Trophoblast cell (in vitro differentiated cells and primary cell): ENCODE results near the gene MAPK14.

Experiments
- DNase-seq, 2 donors: peaks; one replicate each; pipeline ENCODE4 v3.0.0-alpha.2; 2016
- H2AFZ ChIP-seq: 2 replicates; pipeline ENCODE4 v1.6.1; 2013; ENCODE audit warnings: low read length, moderate library complexity, mild to moderate bottlenecking; ENCODE audit not compliant: insufficient read depth, poor library complexity
- H2AK5ac ChIP-seq: 2 replicates; pipeline ENCODE4 v1.6.1; 2013; ENCODE audit warnings: mild to moderate bottlenecking, low read length
- H2BK120ac ChIP-seq: 2 replicates; pipeline ENCODE4 v1.6.1; 2013; ENCODE audit warnings: low read length, mild to moderate bottlenecking, moderate library complexity; ENCODE audit not compliant: insufficient read depth, poor library complexity
- H2BK12ac ChIP-seq: 2 replicates; pipeline ENCODE4 v1.6.1; 2013; ENCODE audit warnings: mild to moderate bottlenecking, low read length, moderate library complexity
- H2BK5ac ChIP-seq: 2 replicates; pipeline ENCODE4 v1.6.1; 2013; ENCODE audit warnings: low read length, low read depth, moderate library complexity, mild to moderate bottlenecking; ENCODE audit not compliant: poor library complexity
- H3K14ac ChIP-seq: 2 replicates; pipeline ENCODE4 v1.6.1; 2013; ENCODE audit warnings: mild to moderate bottlenecking, low read length
- H3K18ac ChIP-seq: 2 replicates; pipeline ENCODE4 v1.6.1; 2013; ENCODE audit warnings: mild to moderate bottlenecking, low read length
- H3K23ac ChIP-seq: 2 replicates; pipeline ENCODE4 v1.6.1; 2013; ENCODE audit warnings: low read length
- H3K27ac ChIP-seq: 2 replicates; pipeline ENCODE4 v1.5.1; 2013; ENCODE audit warnings: low read depth, mild to moderate bottlenecking, inconsistent platforms, low read length, moderate library complexity
- H3K27me3 ChIP-seq: 2 replicates; pipeline ENCODE4 v1.6.1; 2013; ENCODE audit warnings: inconsistent platforms, mild to moderate bottlenecking, low read length, moderate library complexity; ENCODE audit not compliant: insufficient read depth
- H3K36me3 ChIP-seq, 2 experiments: 1 replicate in 1 of 2; 2 replicates in 1 of 2; pipeline ENCODE4 v1.6.1; 2013; ENCODE audit warnings: low read length in 2 of 2, mild to moderate bottlenecking in 2 of 2, moderate library complexity in 1 of 2; ENCODE audit not compliant: insufficient read depth in 2 of 2, control insufficient read depth in 1 of 2
- H3K4ac ChIP-seq: 2 replicates; pipeline ENCODE4 v1.6.1; 2013; ENCODE audit warnings: low read depth, mild to moderate bottlenecking, low read length, moderate library complexity
- H3K4me1 ChIP-seq, 2 experiments: 1 replicate in 1 of 2; 2 replicates in 1 of 2; pipeline ENCODE4 v1.6.1; 2013; ENCODE audit warnings: low read length in 2 of 2, mild to moderate bottlenecking in 2 of 2, moderate library complexity in 1 of 2; ENCODE audit not compliant: insufficient read depth in 2 of 2, control insufficient read depth in 1 of 2
- H3K4me2 ChIP-seq: 2 replicates; pipeline ENCODE4 v1.6.1; 2013; ENCODE audit warnings: inconsistent platforms, mild to moderate bottlenecking, low read length, moderate library complexity
- H3K4me3 ChIP-seq: 2 replicates; pipeline ENCODE4 v1.5.1; 2013; ENCODE audit warnings: mild to moderate bottlenecking, low read depth, low read length, inconsistent platforms
- H3K79me1 ChIP-seq: one replicate; pipeline ENCODE4 v1.6.1; 2013; ENCODE audit warnings: low read length
- H3K79me2 ChIP-seq: 2 replicates; pipeline ENCODE4 v1.6.1; 2013; ENCODE audit warnings: low read length, mild to moderate bottlenecking; ENCODE audit not compliant: control insufficient read depth, insufficient read depth, poor library complexity
- H3K9ac ChIP-seq: 2 replicates; pipeline ENCODE4 v1.6.1; 2013; ENCODE audit warnings: mild to moderate bottlenecking, low read length
- H3K9me3 ChIP-seq: 2 replicates; pipeline ENCODE4 v1.6.1; 2013; ENCODE audit warnings: low read depth, mild to moderate bottlenecking, control low read depth, inconsistent platforms, low read length; ENCODE audit not compliant: insufficient read depth
- H4K12ac ChIP-seq: 2 replicates; pipeline ENCODE4 v1.6.1; 2013; ENCODE audit warnings: low read depth, mild to moderate bottlenecking, low read length, moderate library complexity
- H4K8ac ChIP-seq: 2 replicates; pipeline ENCODE4 v1.6.1; 2013; ENCODE audit warnings: low read depth, mild to moderate bottlenecking, low read length, moderate library complexity
- H4K91ac ChIP-seq: one replicate; pipeline ENCODE4 v1.6.1; 2013; ENCODE audit warnings: low read depth, mild to moderate bottlenecking, low read length, moderate library complexity
- WGBS: extraction: QIAGEN DNeasy Blood & Tissue Kit; methylation state at CpG from one replicate; pipeline ENCODE4 v1.1.7; 2013; ENCODE audit warnings: missing lambda C conversion rate; ENCODE audit not compliant: insufficient read length, insufficient coverage; ENCODE audit errors: extremely low coverage; 5-methylcytosine and 5-hydroxymethylcytosine counted together

Gene MAPK14

DNA sequence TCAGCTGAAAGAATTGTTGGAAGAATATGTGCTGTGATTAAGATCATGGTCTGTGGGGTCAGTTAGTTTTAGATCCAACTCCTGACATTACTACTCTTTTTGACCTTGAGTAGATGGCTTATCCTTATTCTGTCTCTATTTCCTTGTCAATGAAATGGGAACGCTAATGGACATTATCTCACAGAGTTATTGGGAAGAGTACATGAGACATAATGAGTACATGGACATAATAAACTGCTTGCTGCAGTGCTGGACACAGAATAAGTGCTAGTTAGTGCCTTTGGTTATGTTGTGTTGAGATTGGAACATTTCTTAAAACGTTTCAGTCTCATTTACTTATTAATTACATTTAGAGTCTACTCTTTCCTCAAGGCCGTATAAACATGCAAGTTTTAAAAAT lies 42.6 kb downstream of the MAPK14 start:
- no peak overlapping the region for H3K4me2 ChIP-seq
- H4K12ac ChIP-seq = no peak overlapping the region
- no peak overlapping the region for H3K4ac ChIP-seq
- no peaks in the 10 kb centered on the region for H3K27me3 ChIP-seq
- no peak overlapping the region for H2BK12ac ChIP-seq
- no peaks in the 10 kb centered on the region for H3K79me2 ChIP-seq
- H3K23ac ChIP-seq = no peak overlapping the region
- H3K4me1 ChIP-seq = peaks cover 1 to 2% of the 10 kb centered on the region in 2 experiments
- H3K18ac ChIP-seq = no peak overlapping the region
- no CpG with 5 or more reads among the region's 3 CpGs for WGBS
- H3K9ac ChIP-seq = no peak overlapping the region
- H3K14ac ChIP-seq = no peak overlapping the region
- DNase-seq = no peak
- no peak overlapping the region for H2BK5ac ChIP-seq
- no peak overlapping the region for H2BK120ac ChIP-seq
- no peak overlapping the region for H2AFZ ChIP-seq
- no peaks in the 10 kb centered on the region for H3K79me1 ChIP-seq
- no peak overlapping the region for H2AK5ac ChIP-seq
- no peak overlapping the region for H3K27ac ChIP-seq
- H3K9me3 ChIP-seq = no peaks in the 10 kb centered on the region
- H3K4me3 ChIP-seq = no peak overlapping the region
- no peaks in the 10 kb centered on the region for H3K36me3 ChIP-seq
- no peak overlapping the region for H4K91ac ChIP-seq
- no peak overlapping the region for H4K8ac ChIP-seq

DNA sequence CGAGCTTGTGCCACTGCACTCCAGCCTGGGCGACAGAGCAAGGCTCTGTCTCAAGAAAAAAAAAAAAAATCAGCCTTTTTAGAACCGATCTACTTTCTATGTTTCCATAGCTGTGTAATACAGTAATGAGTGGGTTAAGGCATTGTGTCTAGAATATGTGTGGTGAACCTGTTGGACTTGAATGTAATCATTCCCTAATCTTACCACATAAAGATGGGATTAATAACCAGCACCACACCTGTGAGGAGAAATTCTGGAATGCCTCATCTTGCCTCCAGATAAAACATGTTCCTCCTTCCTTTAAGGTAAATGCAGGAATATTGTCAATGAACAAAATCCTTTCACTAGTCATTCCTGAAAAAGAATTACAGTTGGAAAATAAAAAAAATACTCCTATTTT lies 43.7 kb downstream of the MAPK14 start:
- H2BK120ac ChIP-seq = no peak overlapping the region
- no peaks in the 10 kb centered on the region for H3K4me1 ChIP-seq
- no peak overlapping the region for H3K23ac ChIP-seq
- no peak overlapping the region for H3K14ac ChIP-seq
- no peak overlapping the region for H4K8ac ChIP-seq
- H3K9ac ChIP-seq = no peak overlapping the region
- H4K12ac ChIP-seq = no peak overlapping the region
- no peak overlapping the region for H2BK12ac ChIP-seq
- H2BK5ac ChIP-seq = no peak overlapping the region
- no peaks in the 10 kb centered on the region for H3K79me2 ChIP-seq
- no peak overlapping the region for H3K4ac ChIP-seq
- no peaks in the 10 kb centered on the region for H3K36me3 ChIP-seq
- DNase-seq = no peak
- no peak overlapping the region for H3K4me2 ChIP-seq
- WGBS = no CpG with 5 or more reads among the region's 3 CpGs
- H3K79me1 ChIP-seq = no peaks in the 10 kb centered on the region
- no peaks in the 10 kb centered on the region for H3K9me3 ChIP-seq
- no peak overlapping the region for H3K27ac ChIP-seq
- H3K18ac ChIP-seq = no peak overlapping the region
- H2AK5ac ChIP-seq = no peak overlapping the region
- no peak overlapping the region for H4K91ac ChIP-seq
- H2AFZ ChIP-seq = no peak overlapping the region
- no peak overlapping the region for H3K4me3 ChIP-seq
- H3K27me3 ChIP-seq = no peaks in the 10 kb centered on the region

DNA sequence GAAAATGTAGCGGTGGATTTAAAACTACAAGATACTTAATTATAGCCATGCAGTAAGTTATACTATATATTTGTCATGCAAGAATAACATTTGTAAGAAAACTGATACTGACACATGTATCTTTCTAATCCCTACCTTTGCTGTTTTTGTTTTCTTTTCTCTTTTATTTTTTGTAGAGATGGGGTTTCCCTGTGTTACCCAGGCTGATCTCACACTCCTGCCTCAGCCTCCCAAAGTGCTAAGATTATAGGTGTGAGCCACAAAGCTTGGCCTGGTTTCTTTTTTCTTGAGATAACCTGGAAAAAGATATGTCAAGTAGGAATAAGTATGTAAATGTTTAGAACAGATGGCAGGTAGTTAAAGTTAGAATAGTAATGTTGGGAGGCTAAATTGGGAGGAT lies 44.1 kb downstream of the MAPK14 start:
- Histone ChIP-seq H3K4me2 (no peak overlapping the region), H3K4me3 (no peak overlapping the region), H2BK5ac (no peak overlapping the region), H3K79me2 (no peaks in the 10 kb centered on the region), H3K36me3 (no peaks in the 10 kb centered on the region), H3K27ac (no peak overlapping the region), H3K14ac (no peak overlapping the region), H4K8ac (no peak overlapping the region), H3K4me1 (no peaks in the 10 kb centered on the region), H2AK5ac (no peak overlapping the region), H3K9ac (no peak overlapping the region), H3K79me1 (no peaks in the 10 kb centered on the region), H3K27me3 (no peaks in the 10 kb centered on the region), H4K91ac (no peak overlapping the region), H2BK120ac (no peak overlapping the region), H4K12ac (no peak overlapping the region), H2AFZ (no peak overlapping the region), H3K9me3 (no peaks in the 10 kb centered on the region), H2BK12ac (no peak overlapping the region), H3K18ac (no peak overlapping the region), H3K23ac (no peak overlapping the region), H3K4ac (no peak overlapping the region)
- no peak for DNase-seq
- no CpG with 5 or more reads among the region's 1 CpG for WGBS

DNA sequence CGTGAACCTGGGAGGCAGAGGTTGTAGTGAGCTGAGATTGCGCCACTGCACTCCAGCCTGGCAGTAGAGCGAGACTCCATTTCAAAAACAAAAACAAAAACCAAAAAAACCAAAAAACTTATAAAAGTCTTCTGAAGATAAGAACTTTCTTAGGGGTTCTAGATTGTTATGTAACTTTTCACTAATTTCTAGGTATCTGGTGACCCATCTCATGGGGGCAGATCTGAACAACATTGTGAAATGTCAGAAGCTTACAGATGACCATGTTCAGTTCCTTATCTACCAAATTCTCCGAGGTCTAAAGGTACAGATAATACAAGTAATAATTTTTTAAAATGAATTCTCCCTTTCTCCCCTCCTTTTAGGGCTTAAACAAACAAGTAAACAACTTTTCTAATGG lies 45.1 kb downstream of the MAPK14 start:
- Histone ChIP-seq H3K18ac (no peak overlapping the region), H2AK5ac (no peak overlapping the region), H2BK5ac (no peak overlapping the region), H4K8ac (no peak overlapping the region), H3K9ac (no peak overlapping the region), H3K27ac (no peak overlapping the region), H3K4me1 (no peaks in the 10 kb centered on the region), H3K27me3 (no peaks in the 10 kb centered on the region), H3K9me3 (no peaks in the 10 kb centered on the region), H3K23ac (no peak overlapping the region), H3K79me2 (no peaks in the 10 kb centered on the region), H2AFZ (no peak overlapping the region), H2BK120ac (no peak overlapping the region), H4K91ac (no peak overlapping the region), H3K79me1 (no peaks in the 10 kb centered on the region), H3K4ac (no peak overlapping the region), H4K12ac (no peak overlapping the region), H3K14ac (no peak overlapping the region), H3K36me3 (no peaks in the 10 kb centered on the region), H2BK12ac (no peak overlapping the region), H3K4me2 (no peak overlapping the region), H3K4me3 (no peak overlapping the region)
- WGBS = no CpG with 5 or more reads among the region's 4 CpGs
- DNase-seq = peak in 1 of 2 donors; percentile 34
